Right lobe of liver (tissue), 4 donors: ENCODE results near the gene PRAMEF5.
"Not testable (repeated sequence)": the region's sequence is repeated elsewhere in the genome, so short reads cannot be mapped to it uniquely, and the experiment has no call there.

Source experiments
- CTCF ChIP-seq, 4 donors: fragments of 200-600 bp in 3 of 4; fragments of 450-650 bp in 1 of 4; IDR thresholded peaks; one replicate each; pipeline versions ENCODE4 v1.5.1 to v1.8.0; 2016 to 2022; ENCODE audit warnings: antibody characterized with exemption in 4 of 4, mild to moderate bottlenecking in 2 of 4
- POLR2A ChIP-seq: fragments of 450-650 bp; IDR thresholded peaks from one replicate; pipeline ENCODE4 v1.6.1; 2017; ENCODE audit warnings: antibody characterized with exemption, mild to moderate bottlenecking
- donor health status: DM: no; HTN: no; CAD: no.
- donor health status: DM: no; HTN: no; CAD: no.
- donor health status: DM: no; HTN: yes; CAD: no.

GRCh38 chr1:13237572-13237971, 16.4 kb upstream of the PRAMEF5 start:
- TF ChIP-seq CTCF (IDR thresholded peaks at IDR 0.05); POLR2A: not testable (repeated sequence)
